22Rv1 (cell line): Measurements from ENCODE around the gene FMO3.

ENCODE experiments used
- ZFX ChIP-seq: fragments of 450-650 bp; IDR thresholded peaks from 2 replicates; pipeline ENCODE4 v1.6.1; 2017; ENCODE audit warnings: antibody characterized with exemption, borderline replicate concordance
- TF ChIP-seq, protein P1 (sequence below): fragments of 450-650 bp; IDR thresholded peaks from 2 replicates; pipeline ENCODE4 v1.5.1; 2017; ENCODE audit warnings: mild to moderate bottlenecking

DNA sequence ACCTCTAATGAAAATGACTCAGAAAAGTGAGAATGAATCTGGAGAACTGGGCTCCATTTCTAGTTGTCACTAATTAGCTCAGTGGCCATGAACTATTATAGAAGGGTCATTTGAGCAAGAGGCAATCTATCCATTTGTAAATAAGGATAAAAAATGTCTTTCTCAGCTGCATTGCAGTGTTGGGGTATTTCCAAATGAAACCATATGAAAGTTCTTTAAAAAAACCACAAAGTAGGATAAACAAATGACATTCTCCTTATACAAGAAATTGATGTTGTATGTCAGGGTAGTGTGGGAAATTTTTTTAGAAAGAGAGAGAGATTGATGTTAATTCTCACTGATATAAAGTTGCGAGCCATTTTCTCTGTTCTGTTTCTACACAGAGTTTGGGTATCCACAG lies 26.0 kb downstream of the FMO3 start:
- TF ChIP-seq, protein P1, sequence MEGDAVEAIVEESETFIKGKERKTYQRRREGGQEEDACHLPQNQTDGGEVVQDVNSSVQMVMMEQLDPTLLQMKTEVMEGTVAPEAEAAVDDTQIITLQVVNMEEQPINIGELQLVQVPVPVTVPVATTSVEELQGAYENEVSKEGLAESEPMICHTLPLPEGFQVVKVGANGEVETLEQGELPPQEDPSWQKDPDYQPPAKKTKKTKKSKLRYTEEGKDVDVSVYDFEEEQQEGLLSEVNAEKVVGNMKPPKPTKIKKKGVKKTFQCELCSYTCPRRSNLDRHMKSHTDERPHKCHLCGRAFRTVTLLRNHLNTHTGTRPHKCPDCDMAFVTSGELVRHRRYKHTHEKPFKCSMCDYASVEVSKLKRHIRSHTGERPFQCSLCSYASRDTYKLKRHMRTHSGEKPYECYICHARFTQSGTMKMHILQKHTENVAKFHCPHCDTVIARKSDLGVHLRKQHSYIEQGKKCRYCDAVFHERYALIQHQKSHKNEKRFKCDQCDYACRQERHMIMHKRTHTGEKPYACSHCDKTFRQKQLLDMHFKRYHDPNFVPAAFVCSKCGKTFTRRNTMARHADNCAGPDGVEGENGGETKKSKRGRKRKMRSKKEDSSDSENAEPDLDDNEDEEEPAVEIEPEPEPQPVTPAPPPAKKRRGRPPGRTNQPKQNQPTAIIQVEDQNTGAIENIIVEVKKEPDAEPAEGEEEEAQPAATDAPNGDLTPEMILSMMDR = no peak
- no peak for TF ChIP-seq ZFX
